Erythroblast (primary cell): ENCODE measurements around the gene ST3GAL2.

Experiments
- GATA1 ChIP-seq: IDR thresholded peaks from 2 replicates; pipeline ENCODE4 v1.6.1; 2011; ENCODE audit warnings: low read depth, mild to moderate bottlenecking, control low read depth, low read length, moderate library complexity
- POLR2A ChIP-seq: IDR thresholded peaks from 2 replicates; pipeline ENCODE4 v1.6.1; 2011; ENCODE audit warnings: mild to moderate bottlenecking, low read length

DNA sequence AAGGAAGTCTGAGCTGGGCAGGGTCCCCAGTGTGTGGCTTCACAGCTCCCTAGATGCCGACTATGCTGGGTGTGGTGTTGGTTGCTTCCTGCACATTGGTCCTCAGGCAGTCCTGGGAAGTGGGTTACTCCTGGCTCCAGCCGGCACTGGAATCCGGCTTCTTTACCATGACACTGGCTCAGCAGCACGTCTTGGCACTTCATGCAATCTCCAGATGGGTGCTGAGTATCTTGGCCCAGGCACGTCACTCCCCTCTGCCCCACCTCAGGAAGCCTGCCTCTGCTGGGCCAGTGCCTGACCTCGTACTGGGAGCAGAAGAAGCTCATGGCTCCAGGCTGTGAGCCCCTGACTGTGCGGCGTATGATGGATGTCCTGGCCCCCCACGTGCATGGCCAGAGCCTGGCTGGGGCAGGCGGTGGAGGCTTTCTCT, 40.0 kb upstream of the ST3GAL2 start:
- TF ChIP-seq POLR2A (no peak), GATA1 (no peak)
